ENCODE results near the gene SLCO1A2. TPM values are rescaled to one million over a fixed set of nuclear protein-coding genes. Genes with fewer than 3 reads are reported as not detected.

Gene SLCO1A2
- polyA plus RNA-seq, 3 donors, result not detected

- H3K27ac ChIP-seq (ENCODE audit: low read depth in 1 of 2, low read length in 2 of 2), result no peak overlapping the region
- H3K36me3 ChIP-seq (replicated peaks in 1 of 2; ENCODE audit: control insufficient read depth in 1 of 2, insufficient read depth in 2 of 2, low read length in 2 of 2), result no peaks in the 10 kb centered on the region
- peaks cover 0 to 5% (median 0%) of the 10 kb centered on the region in 3 donors for H3K27me3 Mint-ChIP-seq (ENCODE audit: low read depth in 3 of 3)
- TF ChIP-seq CTCF (IDR thresholded peaks at IDR 0.05), result no peak
- no peaks in the 10 kb centered on the region for H3K36me3 Mint-ChIP-seq
- 100% methylated on average over 1 of the region's 1 CpG for WGBS (ENCODE audit: insufficient coverage)
- H3K79me2 ChIP-seq (ENCODE audit: insufficient read depth, low read length), result no peaks in the 10 kb centered on the region
- no peaks in the 10 kb centered on the region for H3K27me3 ChIP-seq (ENCODE audit: control insufficient read depth in 2 of 2, insufficient read depth in 2 of 2, low read length in 2 of 2)
- H3K27ac Mint-ChIP-seq, result no peak overlapping the region
- DNase-seq, result no peak
- no peaks in the 10 kb centered on the region for H3K4me1 ChIP-seq (ENCODE audit: control insufficient read depth in 1 of 2, insufficient read depth in 2 of 2, low read length in 2 of 2)
- H3K4me1 Mint-ChIP-seq, result no peaks in the 10 kb centered on the region
- intact Hi-C loops (cut with micrococcal nuclease), result no loop called here
- H3K4me3 Mint-ChIP-seq, result no peak overlapping the region
- H3K9me3 Mint-ChIP-seq, result peaks cover 0 to 5% (median 2%) of the 10 kb centered on the region in 7 donors
- no peak overlapping the region for H3K4me2 ChIP-seq (replicated peaks; ENCODE audit: extremely low read depth, low read length, poor library complexity, severe bottlenecking)
- no peak overlapping the region for H3K4me3 ChIP-seq (replicated peaks in 1 of 3; ENCODE audit: low read depth in 2 of 3, low read length in 3 of 3)
- no peak overlapping the region for H2AFZ ChIP-seq (ENCODE audit: insufficient read depth, low read depth, low read length, poor library complexity, severe bottlenecking)
- no peak overlapping the region for H3K9ac ChIP-seq (ENCODE audit: insufficient read depth, low read length, poor library complexity, severe bottlenecking)
- H4K20me1 ChIP-seq (ENCODE audit: insufficient read depth, low read length), result no peaks in the 10 kb centered on the region
- no peaks in the 10 kb centered on the region for H3K9me3 ChIP-seq (replicated peaks in 1 of 2; ENCODE audit: control insufficient read depth in 1 of 2, insufficient read depth in 1 of 2, low read length in 2 of 2)
Observed at GRCh38 chr12:21308785-21309184, 25.9 kb downstream of the SLCO1A2 start.

- no peaks in the 10 kb centered on the region for H3K79me2 ChIP-seq (ENCODE audit: insufficient read depth, low read length)
- WGBS (ENCODE audit: insufficient coverage), result 100% methylated on average over 1 of the region's 1 CpG
- no peak overlapping the region for H3K27ac Mint-ChIP-seq
- peaks cover 8% of the 10 kb centered on the region for H3K4me1 Mint-ChIP-seq
- no peaks in the 10 kb centered on the region for H3K27me3 ChIP-seq (ENCODE audit: control insufficient read depth in 2 of 2, insufficient read depth in 2 of 2, low read length in 2 of 2)
- H3K4me1 ChIP-seq (ENCODE audit: control insufficient read depth in 1 of 2, insufficient read depth in 2 of 2, low read length in 2 of 2), result peaks cover 0 to 3% of the 10 kb centered on the region in 2 donors
- no peak overlapping the region for H3K27ac ChIP-seq (ENCODE audit: low read depth in 1 of 2, low read length in 2 of 2)
- H3K9me3 Mint-ChIP-seq, result peaks cover 0 to 4% (median 0%) of the 10 kb centered on the region in 7 donors
- no peaks in the 10 kb centered on the region for H3K9me3 ChIP-seq (replicated peaks in 1 of 2; ENCODE audit: control insufficient read depth in 1 of 2, insufficient read depth in 1 of 2, low read length in 2 of 2)
- no peaks in the 10 kb centered on the region for H3K36me3 Mint-ChIP-seq
- H3K36me3 ChIP-seq (replicated peaks in 1 of 2; ENCODE audit: control insufficient read depth in 1 of 2, insufficient read depth in 2 of 2, low read length in 2 of 2), result no peaks in the 10 kb centered on the region
- no peak overlapping the region for H3K4me2 ChIP-seq (replicated peaks; ENCODE audit: extremely low read depth, low read length, poor library complexity, severe bottlenecking)
- H2AFZ ChIP-seq (ENCODE audit: insufficient read depth, low read depth, low read length, poor library complexity, severe bottlenecking), result no peak overlapping the region
- H3K27me3 Mint-ChIP-seq (ENCODE audit: low read depth in 3 of 3), result peaks cover 0 to 8% (median 1%) of the 10 kb centered on the region in 3 donors
- intact Hi-C loops (cut with micrococcal nuclease), result no loop called here
- no peaks in the 10 kb centered on the region for H4K20me1 ChIP-seq (ENCODE audit: insufficient read depth, low read length)
- no peak overlapping the region for H3K4me3 ChIP-seq (replicated peaks in 1 of 3; ENCODE audit: low read depth in 2 of 3, low read length in 3 of 3)
- TF ChIP-seq CTCF (IDR thresholded peaks at IDR 0.05), result no peak
- no peak for DNase-seq
- H3K4me3 Mint-ChIP-seq, result no peak overlapping the region
- no peak overlapping the region for H3K9ac ChIP-seq (ENCODE audit: insufficient read depth, low read length, poor library complexity, severe bottlenecking)
Observed at GRCh38 chr12:21305661-21306060, 29.1 kb downstream of the SLCO1A2 start.
